Measurements from ENCODE around the gene SPPL3. TPM values are rescaled to one million over a fixed set of nuclear protein-coding genes. Genes with fewer than 3 reads are reported as not detected.

SPPL3 gene
- polyA plus RNA-seq, 3 donors = 9.3 to 20.7 (median 12.9) TPM

DNA sequence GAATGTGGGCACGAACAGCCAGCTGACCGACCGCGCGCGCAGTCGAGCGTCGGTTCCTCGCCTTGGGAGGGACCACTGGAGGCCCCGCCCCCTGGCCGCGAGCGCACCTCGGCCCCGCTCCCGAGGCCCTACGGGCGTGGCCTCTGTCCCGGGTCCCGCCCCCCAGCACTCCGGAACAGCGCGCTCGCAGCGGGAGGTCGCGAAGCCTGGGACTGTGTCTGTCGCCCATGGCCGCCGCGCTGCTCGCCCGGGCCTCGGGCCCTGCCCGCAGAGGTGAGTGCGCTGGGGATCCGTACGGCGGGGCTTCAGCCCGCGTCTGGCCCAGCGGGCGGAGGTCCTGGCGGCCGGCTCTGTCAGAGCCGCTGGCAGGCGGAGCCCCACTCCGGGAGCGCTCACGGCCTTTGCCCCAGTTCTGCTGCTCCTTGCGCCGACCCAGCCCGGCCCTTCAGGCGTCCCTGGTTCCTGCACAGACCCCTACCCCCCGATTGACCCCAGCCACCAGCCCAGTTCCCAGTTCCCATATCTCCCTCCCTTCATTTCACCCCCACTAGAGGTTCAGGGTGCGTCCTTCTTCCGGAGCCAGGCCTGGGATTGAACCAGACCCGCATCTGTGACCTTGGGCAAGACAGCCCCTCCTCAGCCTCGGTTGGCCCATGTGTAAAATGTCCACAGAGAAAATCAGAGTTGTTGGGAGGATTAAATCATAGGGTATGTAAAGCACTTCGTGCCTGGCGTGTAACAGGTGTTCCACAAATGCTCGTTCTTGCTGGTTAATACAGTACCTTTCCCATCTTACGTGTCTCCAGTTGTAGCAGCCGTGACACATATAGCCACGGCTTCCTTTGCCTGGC is 178.3 kb downstream of the SPPL3 start, which contains the start of gene ACADS:
Gene ACADS, plus strand, starts transcription at position 168 of the 851 bp plus-strand sequence. Its CDS starts 60 bp downstream, at position 228.
- 3 to 5% (median 4%) methylated on average over 65 to 66 of the region's 66 CpGs for WGBS, 3 donors
- no peak within 1 kb of the TSS for H3K27ac ChIP-seq (ENCODE audit: low read depth, low read length)

DNA sequence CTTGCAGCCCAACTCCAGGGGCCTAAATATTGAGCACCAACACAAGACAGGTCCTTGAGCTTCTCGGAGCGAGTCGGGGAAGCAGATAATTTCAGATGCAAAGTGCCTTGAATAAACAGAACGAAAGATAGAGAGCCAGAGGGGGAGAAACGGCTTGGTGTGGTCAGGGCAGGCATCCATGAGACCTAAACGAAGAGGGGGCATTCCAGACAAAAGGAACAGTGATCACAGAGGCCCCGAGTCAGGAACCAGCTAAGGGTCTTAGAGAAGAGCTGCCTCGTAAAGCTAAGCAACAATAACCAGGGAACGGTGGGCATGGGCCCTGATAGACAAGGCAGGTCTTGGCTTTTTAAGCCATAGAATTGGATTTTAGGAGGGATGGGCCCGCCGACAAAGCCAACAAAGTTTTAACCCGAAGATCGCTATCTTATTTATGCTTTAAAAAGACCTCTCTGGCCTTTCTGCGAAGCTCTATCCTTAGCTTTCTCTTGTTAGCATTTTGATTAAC is 179.0 kb downstream of the SPPL3 start:
- H3K27ac ChIP-seq (ENCODE audit: low read depth, low read length) = no peak overlapping the region
- 24 to 29% (median 28%) methylated on average over 14 of the region's 14 CpGs for WGBS, 3 donors

DNA sequence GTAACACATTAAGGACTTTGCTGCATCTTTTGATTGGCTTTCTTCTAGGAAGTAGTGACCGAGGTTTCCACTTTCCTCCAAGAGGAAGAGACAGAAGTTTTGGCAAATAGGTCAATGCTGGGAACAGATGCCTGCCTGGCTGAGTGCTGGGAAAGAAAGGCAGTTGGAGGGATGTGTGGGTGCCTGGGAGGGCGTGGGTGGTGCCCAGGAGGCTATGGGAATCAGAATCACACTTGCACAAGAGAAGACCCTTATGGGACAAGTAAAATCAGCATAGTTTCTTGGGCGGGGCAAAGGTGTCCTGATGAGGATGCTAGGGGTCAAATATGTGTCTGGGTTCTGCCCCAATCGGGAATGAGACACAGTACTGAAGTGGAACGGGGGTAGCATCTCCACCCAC is 179.4 kb downstream of the SPPL3 start:
- no peak overlapping the region for H3K27ac ChIP-seq (ENCODE audit: low read depth, low read length)
- 65 to 80% (median 69%) methylated on average over 5 of the region's 5 CpGs for whole genome bisulfite sequencing, 3 donors

DNA sequence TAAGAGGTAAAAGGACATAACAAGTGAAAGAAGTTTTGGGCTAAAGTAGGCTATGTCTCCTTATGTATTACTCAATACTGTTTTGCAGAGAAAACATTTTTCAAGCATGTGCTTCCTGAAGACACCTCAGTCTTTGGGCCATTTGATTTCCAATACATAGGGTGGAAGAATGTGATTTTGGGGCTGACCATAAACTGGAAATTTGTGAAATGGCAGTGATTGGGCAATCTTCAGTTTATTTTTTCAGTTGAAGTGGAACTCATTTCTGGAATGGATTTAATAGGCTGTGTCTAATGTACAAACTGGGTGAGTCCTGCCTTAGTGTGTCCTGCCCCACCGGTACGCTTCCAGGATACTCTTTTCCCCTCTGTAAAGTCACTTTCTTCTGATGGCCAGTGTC is 181.4 kb downstream of the SPPL3 start:
- no peak overlapping the region for H3K27ac ChIP-seq (ENCODE audit: low read depth, low read length)
- WGBS, 3 donors = 84 to 97% (median 94%) methylated on average over 2 of the region's 2 CpGs

DNA sequence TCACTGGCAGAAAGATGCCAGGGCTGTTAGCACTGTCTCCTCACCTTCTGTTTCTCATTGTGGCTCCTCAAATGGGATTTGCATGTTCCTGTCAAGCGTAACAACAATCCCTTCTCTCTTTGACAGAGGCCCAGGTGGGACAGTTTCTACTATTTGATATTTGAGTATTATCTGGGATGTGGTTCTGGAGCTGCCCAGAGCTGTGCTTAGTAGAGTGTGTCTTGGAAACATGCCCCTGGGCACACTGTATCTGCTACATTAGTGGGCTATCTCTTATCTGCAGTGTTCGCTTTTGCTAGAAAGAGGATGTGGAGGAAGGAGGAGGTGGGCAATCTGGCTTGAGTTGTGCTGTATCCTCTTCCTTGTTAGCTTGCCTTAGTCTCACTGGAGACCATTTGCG is 182.3 kb downstream of the SPPL3 start:
- WGBS, 3 donors = 77 to 88% (median 79%) methylated on average over 3 of the region's 3 CpGs

DNA sequence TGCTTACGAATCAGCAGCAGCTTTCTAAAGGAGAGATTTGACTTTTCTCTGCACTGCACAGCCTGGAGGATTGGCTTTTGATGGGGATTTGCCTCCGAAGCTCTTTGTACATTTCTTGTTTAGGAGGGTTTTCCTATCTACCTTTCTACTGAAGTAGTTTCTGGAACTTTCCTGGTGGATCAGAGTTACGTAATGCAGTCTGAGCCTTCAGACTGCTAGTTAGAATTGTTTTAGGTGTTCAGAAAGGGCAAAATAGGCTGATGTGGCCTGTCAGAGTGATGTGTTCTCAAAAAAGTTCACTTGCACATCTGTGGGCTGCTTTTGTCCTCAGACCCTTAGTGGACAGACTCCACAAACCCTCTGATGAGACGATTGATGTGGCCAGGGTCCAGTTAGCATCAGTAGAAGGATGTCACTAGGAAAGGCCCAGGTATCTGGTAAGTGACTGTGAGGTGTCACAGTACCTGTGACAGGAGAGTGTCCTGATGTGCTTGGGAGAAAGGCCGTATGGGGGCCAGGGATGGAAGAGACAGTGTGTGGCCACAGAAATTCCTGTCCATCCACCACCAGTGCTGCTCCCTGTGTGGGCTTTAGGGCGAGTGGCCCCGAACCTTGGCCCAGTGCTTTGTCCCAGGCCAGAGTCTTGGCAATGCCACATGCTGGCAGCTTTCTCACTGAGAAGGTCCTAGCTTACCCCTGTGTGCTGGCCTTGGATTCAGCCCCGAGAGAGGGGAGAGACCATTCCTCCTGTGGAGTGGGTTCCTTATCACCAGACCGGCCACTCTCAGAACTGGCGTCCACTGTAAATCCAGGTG is 183.0 kb downstream of the SPPL3 start:
- H3K27ac ChIP-seq (ENCODE audit: low read depth, low read length) = no peak overlapping the region
- WGBS, 3 donors = 80 to 92% (median 83%) methylated on average over 10 of the region's 10 CpGs

More for the DNA sequence above, 182.3 kb downstream of the SPPL3 start:
- no peak overlapping the region for H3K27ac ChIP-seq (ENCODE audit: low read depth, low read length)

DNA sequence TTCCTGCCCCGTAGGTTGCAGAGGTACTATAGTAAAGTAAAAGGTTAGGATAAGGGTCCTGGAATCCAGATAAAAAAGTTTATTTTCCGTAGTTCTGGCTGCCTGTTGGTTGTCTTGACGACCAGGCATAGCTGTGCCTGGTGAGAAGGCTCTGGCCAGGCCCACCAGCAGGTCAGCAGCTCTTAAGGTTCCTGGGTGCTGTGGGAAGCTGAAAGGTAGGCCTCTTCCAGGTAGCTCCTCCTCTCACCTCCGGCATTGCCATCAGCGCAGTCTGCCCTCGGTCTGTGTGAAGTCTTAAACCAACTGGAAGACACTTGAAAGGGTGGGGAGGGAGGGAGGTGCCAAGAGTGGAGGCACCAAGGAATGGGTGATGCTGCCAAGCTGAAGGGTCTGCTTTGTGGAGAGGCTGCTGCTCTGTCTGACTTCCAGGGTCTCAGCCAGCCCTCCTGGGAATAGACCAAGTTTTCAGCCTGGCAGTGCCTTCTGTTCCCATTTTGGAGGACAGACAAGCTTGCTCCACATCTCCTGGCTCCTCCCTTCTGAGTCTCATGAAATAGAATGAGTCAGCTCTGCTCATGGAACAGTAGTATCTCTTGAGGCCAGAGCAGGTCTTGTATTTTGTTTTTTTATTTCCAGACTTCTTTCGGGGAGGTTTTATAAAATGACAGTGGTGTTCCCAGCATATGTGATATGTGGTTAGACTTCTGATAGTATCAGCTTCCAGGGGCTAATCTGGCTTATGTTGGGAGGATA is 183.7 kb downstream of the SPPL3 start:
- 55 to 76% (median 58%) methylated on average over 7 of the region's 7 CpGs for WGBS, 3 donors
- H3K27ac ChIP-seq (ENCODE audit: low read depth, low read length) = no peak overlapping the region

DNA sequence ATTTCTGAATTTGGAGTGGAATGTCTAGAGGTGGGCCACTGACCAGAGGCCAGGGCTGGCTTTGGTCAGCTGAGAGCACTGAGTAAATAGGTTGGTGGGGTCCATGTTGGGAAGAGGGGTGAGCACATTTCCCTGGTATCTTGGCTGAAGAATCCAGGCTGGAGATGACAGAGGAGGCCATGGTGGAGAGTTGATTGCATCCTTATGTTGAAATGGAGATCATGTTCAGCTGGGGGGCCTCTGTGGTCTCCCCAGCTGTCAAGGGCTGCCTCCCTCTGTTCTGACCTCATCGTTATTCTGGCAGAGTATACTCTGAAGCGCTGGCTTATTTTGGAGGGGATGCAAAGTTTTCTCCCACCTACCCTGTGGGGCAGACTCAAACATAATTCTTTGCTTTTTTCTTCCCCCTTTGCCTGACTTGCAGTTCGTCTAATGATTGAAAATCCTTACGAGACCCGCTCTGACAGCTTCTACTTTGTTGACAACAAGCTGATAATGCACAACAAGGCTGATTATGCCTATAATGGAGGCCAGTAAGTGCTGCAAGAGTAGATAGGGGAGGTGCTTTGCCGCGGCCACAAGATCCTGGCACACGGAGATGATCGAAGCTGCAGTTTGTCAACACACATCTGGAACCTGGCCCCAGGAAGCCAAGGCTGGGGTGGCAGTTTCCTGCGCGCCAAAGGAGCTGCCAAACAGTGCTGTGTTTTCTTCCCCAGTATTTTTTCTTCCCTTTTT is 184.5 kb downstream of the SPPL3 start:
- 53 to 74% (median 56%) methylated on average over 11 of the region's 11 CpGs for WGBS, 3 donors
- no peak overlapping the region for H3K27ac ChIP-seq (ENCODE audit: low read depth, low read length)

DNA sequence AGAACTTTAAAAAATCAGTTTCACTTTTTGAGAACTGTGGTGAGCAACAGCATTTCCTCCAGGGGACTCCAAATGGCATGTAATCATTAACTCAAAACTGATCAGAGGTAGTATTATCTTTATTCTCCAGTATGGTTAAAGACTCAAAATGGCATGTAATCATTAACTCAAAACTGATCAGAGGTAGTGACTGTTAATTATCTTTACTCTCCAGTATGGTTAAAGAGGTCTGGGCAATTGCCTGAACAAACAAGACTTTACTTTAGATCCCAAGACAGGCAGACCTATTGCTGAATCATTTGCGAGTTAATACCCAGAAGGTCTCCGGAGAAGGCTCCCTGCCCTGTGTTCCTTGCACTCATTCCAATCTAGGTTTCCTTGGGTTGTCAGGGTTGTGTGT is 185.1 kb downstream of the SPPL3 start:
- 31 to 83% (median 79%) methylated on average over 2 of the region's 2 CpGs for WGBS, 3 donors
- no peak overlapping the region for H3K27ac ChIP-seq (ENCODE audit: low read depth, low read length)

DNA sequence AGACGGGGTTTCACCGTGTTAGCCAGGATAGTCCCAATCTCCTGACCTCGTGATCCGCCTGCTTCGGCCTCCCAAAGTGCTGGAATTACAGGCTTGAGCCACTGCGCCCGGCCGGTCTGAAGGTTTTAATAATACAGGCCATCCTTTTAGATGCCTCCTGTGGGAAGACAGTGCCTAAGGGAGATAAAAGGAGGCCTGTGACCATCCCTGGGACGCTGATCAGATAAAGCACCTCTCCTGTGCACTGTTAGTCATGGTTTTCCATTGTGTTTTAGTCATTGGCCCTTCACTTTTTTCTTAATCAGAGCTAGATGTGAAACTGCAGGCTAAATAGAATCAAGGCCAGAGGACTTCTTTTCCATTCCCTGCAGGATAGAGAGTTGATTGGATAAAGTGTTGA is 186.1 kb downstream of the SPPL3 start:
- WGBS, 3 donors = 91 to 98% (median 96%) methylated on average over 9 of the region's 9 CpGs
- no peak overlapping the region for H3K27ac ChIP-seq (ENCODE audit: low read depth, low read length)

DNA sequence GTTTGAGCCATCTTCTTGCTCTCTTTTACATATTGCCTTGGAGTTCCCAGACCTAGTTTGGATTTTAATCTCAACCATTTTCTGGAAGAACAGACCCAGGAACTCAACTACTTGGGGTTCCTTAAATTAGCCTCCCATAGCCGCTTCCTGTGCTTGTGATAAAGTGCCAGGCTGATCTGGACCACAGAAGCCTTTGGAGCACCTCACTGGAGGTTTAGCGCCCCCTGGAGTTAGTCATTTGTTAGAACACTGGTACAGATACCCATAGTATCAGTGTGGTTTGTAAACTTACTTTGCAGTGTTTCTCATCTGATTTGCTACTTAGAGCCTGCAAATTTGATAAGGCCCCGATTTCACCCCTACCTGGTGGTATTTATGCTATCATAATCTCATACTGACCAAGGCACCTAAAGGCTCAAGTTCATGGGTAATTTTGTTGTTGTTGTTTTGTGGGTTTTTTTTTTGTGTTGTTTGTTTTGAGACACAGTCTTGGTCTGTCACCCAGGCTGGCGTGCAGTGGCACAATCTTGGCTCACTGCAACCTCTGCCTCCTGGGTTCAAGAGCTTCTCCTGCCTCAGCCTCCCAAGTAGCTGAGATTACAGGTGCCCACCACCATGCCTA is 190.2 kb downstream of the SPPL3 start:
- no peak overlapping the region for H3K27ac ChIP-seq (ENCODE audit: low read depth, low read length)
- WGBS, 3 donors = 19 to 23% (median 21%) methylated on average over 4 of the region's 4 CpGs

DNA sequence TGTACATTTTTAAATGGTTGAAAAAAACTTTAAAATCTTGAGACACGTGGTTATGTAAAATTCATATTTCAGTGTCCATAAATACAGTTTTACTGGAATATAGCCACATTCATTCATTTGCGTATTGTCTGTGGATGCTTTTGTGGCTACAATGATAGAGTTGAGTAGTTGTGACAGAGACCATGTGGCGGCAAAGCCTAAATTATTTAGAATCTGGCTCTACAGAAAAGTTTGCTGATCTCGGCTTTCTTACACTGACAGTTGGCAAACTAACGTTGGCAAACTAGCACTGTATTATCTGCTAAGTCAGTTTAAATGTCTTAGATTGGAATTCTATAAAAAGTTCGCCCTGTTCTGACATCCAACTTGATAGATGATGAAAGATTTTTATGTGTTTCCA is 191.5 kb downstream of the SPPL3 start:
- WGBS, 3 donors = 58 to 71% (median 64%) methylated on average over 6 of the region's 6 CpGs
- no peak overlapping the region for H3K27ac ChIP-seq (ENCODE audit: low read depth, low read length)

Other genes with a start within 250 kb of the SPPL3 start
- 10 to 100 TPM; 44.0 to 54.8 (median 45.1) TPM for gene MLEC, start 217.2 kb downstream of the SPPL3 start, polyA plus RNA-seq
- 10 to 100 TPM; 14.9 to 18.9 (median 15.2) TPM for gene UNC119B, start 193.9 kb downstream of the SPPL3 start, polyA plus RNA-seq
- 100 to 1,000 TPM in 1 of 3 donors, 10 to 100 TPM in 2; 49.1 to 194 (median 69.4) TPM for gene ACADS, start 178.5 kb downstream of the SPPL3 start, polyA plus RNA-seq
- 1 to 10 TPM in 1 of 3 donors, under 1 TPM in 1, not detected in 1; 0.62 to 8.2 TPM for gene HNF1A, start 74.2 kb upstream of the SPPL3 start, polyA plus RNA-seq
- gene C12orf43, start 112.1 kb upstream of the SPPL3 start, polyA plus RNA-seq = 10 to 100 TPM in 1 of 3 donors, 1 to 10 TPM in 2; 5.9 to 15.6 (median 7.4) TPM
- 1 to 10 TPM in 2 of 3 donors, under 1 TPM in 1; 0.90 to 2.2 (median 1.5) TPM for gene OASL, start 134.9 kb upstream of the SPPL3 start, polyA plus RNA-seq
- under 1 TPM; 0.55 to 0.90 (median 0.61) TPM for gene P2RX7, start 228.5 kb upstream of the SPPL3 start, polyA plus RNA-seq